Measurements from ENCODE around the gene MXRA7.
"Not testable (repeated sequence)": the region's sequence is repeated elsewhere in the genome, so short reads cannot be mapped to it uniquely, and the experiment has no call there.

Gene MXRA7

GRCh38 chr17:76742958-76743357, 32.2 kb upstream of the MXRA7 start:
- Mint-ChIP-seq H3K27ac (no peak overlapping the region), H3K4me3 (no peak overlapping the region), H3K4me1 (peaks cover 37% of the 10 kb centered on the region), H3K36me3 (ENCODE audit: low read depth) (peaks cover 56% of the 10 kb centered on the region), H3K27me3 (ENCODE audit: low read depth) (no peaks in the 10 kb centered on the region), H3K9me3 (no peaks in the 10 kb centered on the region)
- TF ChIP-seq CTCF (IDR thresholded peaks at IDR 0.05; ENCODE audit: unreplicated experiment in 3 of 3), result no peak

GRCh38 chr17:76740329-76741118, 29.8 kb upstream of the MXRA7 start:
- H3K27me3 Mint-ChIP-seq (ENCODE audit: low read depth), result no peaks in the 10 kb centered on the region
- H3K4me1 Mint-ChIP-seq, result peaks cover 40% of the 10 kb centered on the region
- peaks cover 43% of the 10 kb centered on the region for H3K36me3 Mint-ChIP-seq (ENCODE audit: low read depth)
- peak overlapping the region; percentile 78 to 99 (median 91) for H3K27ac Mint-ChIP-seq
- TF ChIP-seq CTCF (IDR thresholded peaks at IDR 0.05; ENCODE audit: unreplicated experiment in 3 of 3), result no peak
- H3K9me3 Mint-ChIP-seq, result no peaks in the 10 kb centered on the region
- H3K4me3 Mint-ChIP-seq, result peak overlapping the region; percentile 23 to 85 (median 74)

GRCh38 chr17:76739568-76740115, 28.9 kb upstream of the MXRA7 start:
- Mint-ChIP-seq H3K4me3 (peak overlapping the region; percentile 59 to 76 (median 75)), H3K36me3 (ENCODE audit: low read depth) (peaks cover 43% of the 10 kb centered on the region), H3K4me1 (peaks cover 49% of the 10 kb centered on the region), H3K27ac (peak overlapping the region; percentile 35 to 99 (median 99))
- not testable (repeated sequence) for H3K27me3 Mint-ChIP-seq (ENCODE audit: low read depth); H3K9me3 Mint-ChIP-seq

- TF ChIP-seq CTCF (IDR thresholded peaks at IDR 0.05; ENCODE audit: unreplicated experiment in 3 of 3), result no peak
- H3K9me3 Mint-ChIP-seq, result no peaks in the 10 kb centered on the region
- peak overlapping the region; percentile 97 to 100 (median 98) for H3K4me3 Mint-ChIP-seq
- no peaks in the 10 kb centered on the region for H3K27me3 Mint-ChIP-seq (ENCODE audit: low read depth)
- H3K36me3 Mint-ChIP-seq (ENCODE audit: low read depth), result peaks cover 44% of the 10 kb centered on the region
- H3K27ac Mint-ChIP-seq, result peak overlapping the region; percentile 98 to 99 (median 99)
- peaks cover 61% of the 10 kb centered on the region for H3K4me1 Mint-ChIP-seq
Observed at GRCh38 chr17:76738468-76738850, 27.7 kb upstream of the MXRA7 start.

GRCh38 chr17:76737676-76738467, 27.1 kb upstream of the MXRA7 start, which contains the start of gene MFSD11:
MFSD11 (plus strand) TSS chr17:76738119; CDS start chr17:76738353, 234 bp downstream.
- TF ChIP-seq CTCF (IDR thresholded peaks at IDR 0.05; ENCODE audit: unreplicated experiment in 3 of 3), result no peak
- peak within 1 kb of the TSS; percentile 98 to 99 (median 99) for H3K27ac Mint-ChIP-seq
- no peaks in the 10 kb centered on the region for H3K27me3 Mint-ChIP-seq (ENCODE audit: low read depth)
- H3K36me3 Mint-ChIP-seq (ENCODE audit: low read depth), result peaks cover 45% of the 10 kb centered on the region
- no peaks in the 10 kb centered on the region for H3K9me3 Mint-ChIP-seq
- peaks cover 67% of the 10 kb centered on the region for H3K4me1 Mint-ChIP-seq
- H3K4me3 Mint-ChIP-seq, result peak within 1 kb of the TSS; percentile 97 to 100 (median 98)

GRCh38 chr17:76737082-76737675, 26.4 kb upstream of the MXRA7 start, which contains the start of gene SRSF2:
SRSF2 (minus strand) TSS chr17:76737331; CDS start chr17:76737160, 171 bp downstream.
- H3K4me3 Mint-ChIP-seq, result peak within 1 kb of the TSS; percentile 97 to 100 (median 99)
- peaks cover 65% of the 10 kb centered on the region for H3K4me1 Mint-ChIP-seq
- peaks cover 41% of the 10 kb centered on the region for H3K36me3 Mint-ChIP-seq (ENCODE audit: low read depth)
- H3K27ac Mint-ChIP-seq, result peak within 1 kb of the TSS; percentile 98 to 99 (median 99)
- H3K9me3 Mint-ChIP-seq, result no peaks in the 10 kb centered on the region
- TF ChIP-seq CTCF (IDR thresholded peaks at IDR 0.05; ENCODE audit: unreplicated experiment in 3 of 3), result no peak
- H3K27me3 Mint-ChIP-seq (ENCODE audit: low read depth), result no peaks in the 10 kb centered on the region

Measured in nephron (organoid).